GM12892 (cell line): ENCODE results near the gene EEF2.
A peak's percentile ranks its signal among the peaks of the same experiment; 100 is the strongest.

ENCODE experiments used
- DNase-seq: peaks from one replicate; pipeline ENCODE4 v3.0.0; 2011; ENCODE audit not compliant: insufficient read length
- FAIRE-seq: peaks from 2 replicates; lab custom pipeline; 2011; peaks lifted over from hg19 to GRCh38; lab: Jason Lieb, UNC
- POLR2A ChIP-seq: IDR thresholded peaks from 2 replicates; pipeline ENCODE4 v1.6.1; 2011; ENCODE audit warnings: low read depth, low read length, control low read depth
- POLR2AphosphoS5 ChIP-seq: IDR thresholded peaks from 2 replicates; pipeline ENCODE4 v1.6.1; 2011; ENCODE audit warnings: low read depth, low read length, control low read depth
- TAF1 ChIP-seq: IDR thresholded peaks from 2 replicates; pipeline ENCODE4 v1.6.1; 2011; ENCODE audit warnings: low read depth, mild to moderate bottlenecking, control low read depth, low read length, borderline replicate concordance

The EEF2 gene

DNA sequence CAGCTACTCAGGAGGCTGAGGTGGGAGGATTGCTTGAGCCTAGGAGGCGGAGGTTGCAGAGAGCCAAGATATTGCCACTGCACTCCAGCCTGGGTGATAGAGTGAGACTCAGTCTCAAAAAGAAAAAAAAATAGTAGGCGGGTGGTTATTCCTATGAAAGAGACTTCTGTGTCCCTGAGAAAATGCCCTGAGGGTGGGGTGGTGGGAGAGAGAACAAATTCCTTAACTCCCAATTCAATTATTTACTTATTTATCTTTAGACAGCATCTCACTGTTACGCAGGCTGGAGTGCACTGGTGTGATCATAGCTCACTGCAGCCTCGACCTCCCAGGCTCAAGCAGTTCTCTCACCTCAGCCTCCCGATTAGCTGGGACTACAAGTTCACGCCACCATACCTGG, 10.3 kb upstream of the EEF2 start:
- FAIRE-seq (no peak), DNase-seq (no peak)
- TF ChIP-seq POLR2AphosphoS5, result no peak

DNA sequence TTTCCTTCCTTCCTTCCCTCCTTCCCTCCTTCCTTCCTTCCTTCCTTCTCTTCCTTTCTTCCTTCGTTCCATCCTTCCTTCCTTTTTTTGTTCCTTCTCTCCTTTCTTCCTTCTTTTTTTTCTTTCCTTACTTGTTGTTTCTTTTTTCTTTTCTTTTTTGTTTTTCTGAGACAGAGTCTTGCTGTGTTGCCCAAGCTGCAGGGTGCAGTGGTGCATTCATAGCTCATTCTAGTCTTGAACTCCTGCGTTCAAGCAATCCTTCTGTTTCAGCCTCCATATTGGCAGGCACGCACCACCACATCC, 5.5 kb upstream of the EEF2 start:
- no peak for FAIRE-seq
- TF ChIP-seq POLR2AphosphoS5 (no peak), POLR2A (no peak), TAF1 (no peak)
- DNase-seq, result no peak

DNA sequence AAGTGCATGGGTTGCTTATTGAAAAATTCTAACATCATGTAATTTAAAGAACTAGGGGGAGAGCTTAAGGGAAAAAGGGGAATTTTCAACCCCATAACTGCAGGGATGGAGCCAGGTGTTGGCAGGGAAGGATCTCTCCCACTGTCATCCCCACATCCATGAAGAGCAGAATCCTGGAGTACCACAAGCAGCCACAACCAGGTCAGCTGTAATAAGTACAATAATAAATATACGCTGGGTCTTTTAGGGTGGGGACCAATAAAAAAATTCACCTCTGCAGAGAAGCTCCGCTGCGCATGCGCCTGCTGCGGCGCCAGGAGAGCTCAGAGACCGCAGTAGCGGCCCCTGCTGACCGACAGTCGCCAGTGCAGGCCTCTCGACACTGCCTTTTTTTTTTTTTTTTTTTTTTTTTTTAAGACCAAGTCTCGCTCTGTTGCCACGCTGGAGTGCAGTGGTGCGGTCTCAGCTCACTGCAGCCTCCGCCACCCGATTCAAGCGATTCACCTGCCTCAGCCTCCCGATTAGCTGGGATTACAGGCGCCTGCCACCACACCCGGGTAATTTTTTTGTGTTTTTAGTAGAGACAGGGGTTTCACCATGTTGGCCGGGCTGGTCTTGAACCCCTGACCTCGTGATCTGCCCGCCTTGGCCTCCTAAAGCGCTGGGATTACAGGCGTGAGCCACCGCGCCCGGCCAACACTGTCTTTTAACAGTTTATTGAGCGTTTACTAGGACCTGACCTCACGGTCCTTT, 2.5 kb upstream of the EEF2 start:
- TF ChIP-seq POLR2A (no peak), TAF1 (no peak), POLR2AphosphoS5 (no peak)
- FAIRE-seq (no peak), DNase-seq (peak; percentile 68)

DNA sequence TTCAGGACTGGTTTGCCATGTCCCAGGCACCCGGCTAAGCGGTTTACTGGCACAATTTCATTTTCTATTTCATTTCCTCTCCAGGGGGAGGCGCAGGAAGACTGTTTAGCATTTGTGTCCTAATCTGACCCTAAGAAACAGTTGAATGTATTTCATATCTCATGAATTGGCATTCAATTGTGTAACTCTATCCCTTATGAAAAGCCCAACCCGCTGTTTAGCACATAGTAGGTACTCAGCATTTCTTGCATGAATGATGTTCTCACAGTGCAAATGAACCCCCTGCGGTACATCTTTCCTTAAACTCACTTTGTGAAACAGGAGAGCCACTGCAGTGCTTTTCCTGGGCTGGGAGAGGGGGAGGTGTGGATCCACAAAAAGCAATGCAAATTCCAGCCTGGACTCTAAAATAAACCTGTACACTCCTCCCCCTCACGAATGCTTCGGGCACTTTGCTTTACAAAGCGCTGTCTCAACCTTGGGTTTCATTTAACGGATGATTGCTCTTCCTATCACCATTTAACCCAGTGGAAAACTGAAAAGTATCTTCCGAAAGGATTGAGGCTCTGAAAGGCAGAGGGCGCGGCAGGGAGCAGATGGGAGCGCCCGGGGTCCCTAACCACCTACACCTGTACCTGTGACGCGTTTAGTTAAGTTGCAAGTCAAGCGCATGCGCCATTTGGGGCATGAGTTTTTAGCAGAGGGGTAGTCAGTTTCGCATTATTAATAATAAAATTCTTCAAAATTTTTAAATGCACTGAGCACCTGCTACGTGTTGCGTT, 1.2 kb upstream of the EEF2 start:
- TF ChIP-seq POLR2AphosphoS5, result no peak
- no peak for TF ChIP-seq POLR2A
- TF ChIP-seq TAF1, result 0 out of 2 replicates have a peak, but pooled peaks have one; percentile 8
- peak; percentile 66 for FAIRE-seq
- peak; percentile 31 for DNase-seq

DNA sequence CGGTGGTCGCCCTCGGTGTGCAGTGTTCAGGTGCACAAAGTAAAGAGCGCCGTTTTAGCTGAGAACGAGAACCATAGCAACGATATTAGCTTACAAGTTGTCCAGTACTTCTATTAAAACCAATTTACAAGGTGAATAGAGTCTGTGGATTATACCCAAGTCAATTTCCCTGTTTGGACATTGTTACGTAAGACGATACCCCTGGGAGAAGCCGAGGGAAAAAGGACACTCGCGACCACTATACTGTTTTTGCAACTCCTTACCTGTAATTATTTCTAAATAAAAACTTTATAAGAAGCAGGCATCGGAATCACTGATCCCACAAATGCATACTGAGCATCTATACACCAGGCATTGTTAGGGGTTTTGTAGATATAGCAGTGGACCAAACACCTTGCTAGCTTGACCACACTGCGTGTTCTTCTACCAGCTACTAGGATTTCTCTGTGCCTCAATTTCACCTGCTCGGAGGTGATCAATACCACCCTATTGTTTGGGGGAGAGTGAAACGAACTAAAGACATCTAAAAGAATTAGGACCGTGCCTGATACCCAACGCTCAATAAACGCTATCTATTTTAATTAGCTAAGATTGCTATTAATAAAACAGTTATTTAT, 488 bp upstream of the EEF2 start:
- DNase-seq (no peak), FAIRE-seq (no peak)
- TF ChIP-seq POLR2A (no peak), POLR2AphosphoS5 (no peak), TAF1 (no peak)

DNA sequence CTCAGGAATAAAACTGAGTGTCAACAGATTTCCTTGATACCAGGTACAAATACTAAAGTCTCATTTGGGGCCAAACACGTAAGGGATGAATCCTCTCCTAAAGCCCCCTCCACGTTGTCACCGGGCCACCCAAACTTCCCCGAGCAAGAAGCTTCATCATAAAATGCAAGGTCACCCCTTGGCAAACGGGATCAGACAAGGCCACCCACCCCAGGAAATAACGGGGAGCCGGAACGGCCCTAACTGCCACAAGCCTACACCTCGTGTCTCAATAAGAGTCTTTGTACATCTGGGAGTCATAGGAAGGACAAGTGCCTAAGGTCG, 717 bp downstream of the EEF2 start:
- FAIRE-seq (no peak), DNase-seq (peak; percentile 9)
- TF ChIP-seq TAF1, result no peak
- no peak for TF ChIP-seq POLR2AphosphoS5
- no peak for TF ChIP-seq POLR2A

DNA sequence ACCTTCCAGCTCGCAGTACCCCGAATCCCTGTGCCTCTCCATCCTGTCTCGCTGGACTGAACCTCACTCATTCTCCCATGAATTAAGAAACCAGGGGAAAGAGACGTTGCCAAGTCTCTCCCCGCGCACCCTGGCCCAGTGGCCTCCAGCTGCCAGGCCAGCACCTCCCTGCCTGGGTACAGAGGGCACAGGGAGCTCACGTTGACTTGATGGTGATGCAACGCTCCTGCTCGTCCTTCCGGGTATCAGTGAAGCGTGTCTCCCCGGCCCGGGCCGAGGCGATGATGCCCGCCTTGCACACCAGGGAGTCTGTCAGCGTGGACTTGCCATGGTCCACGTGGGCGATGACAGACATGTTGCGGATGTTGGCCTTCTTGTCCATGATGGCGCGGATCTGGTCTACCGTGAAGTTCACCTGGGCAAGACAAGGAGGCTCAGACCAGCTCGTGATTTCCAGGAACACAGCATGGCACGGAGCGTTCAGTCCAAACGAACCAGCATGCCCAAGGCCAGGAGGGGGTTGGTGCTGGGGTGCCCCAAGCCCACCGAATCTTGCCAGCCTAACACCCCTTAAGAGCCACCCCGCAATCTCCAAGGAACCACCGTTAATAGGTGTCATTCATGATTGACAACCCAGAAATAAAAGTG, 1.2 kb downstream of the EEF2 start:
- TF ChIP-seq TAF1 (no peak), POLR2A (peak; percentile 65; the same call in 1 of the 2 replicates), POLR2AphosphoS5 (peak; percentile 62)
- FAIRE-seq (no peak), DNase-seq (peak; percentile 60)

DNA sequence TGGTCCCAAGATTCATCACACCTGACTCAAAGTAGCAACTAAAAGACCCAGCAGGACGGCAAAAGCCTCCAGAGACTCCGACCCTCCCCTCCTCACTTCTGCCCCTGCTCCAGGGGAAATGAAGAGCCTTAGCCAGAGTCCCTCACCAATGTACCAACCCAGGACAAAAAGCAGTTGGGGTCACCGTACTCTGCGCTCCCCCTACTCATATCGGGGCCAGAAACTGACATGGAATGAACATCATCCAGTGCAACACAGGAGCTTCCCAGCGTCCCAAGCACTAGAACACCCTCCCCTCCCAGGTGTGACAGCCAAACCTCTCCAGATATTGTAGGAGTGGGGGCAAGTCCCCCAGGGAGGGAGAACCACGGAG, 1.7 kb downstream of the EEF2 start:
- FAIRE-seq, result no peak
- DNase-seq, result no peak
- no peak for TF ChIP-seq TAF1
- TF ChIP-seq POLR2A, result no peak
- TF ChIP-seq POLR2AphosphoS5, result no peak

DNA sequence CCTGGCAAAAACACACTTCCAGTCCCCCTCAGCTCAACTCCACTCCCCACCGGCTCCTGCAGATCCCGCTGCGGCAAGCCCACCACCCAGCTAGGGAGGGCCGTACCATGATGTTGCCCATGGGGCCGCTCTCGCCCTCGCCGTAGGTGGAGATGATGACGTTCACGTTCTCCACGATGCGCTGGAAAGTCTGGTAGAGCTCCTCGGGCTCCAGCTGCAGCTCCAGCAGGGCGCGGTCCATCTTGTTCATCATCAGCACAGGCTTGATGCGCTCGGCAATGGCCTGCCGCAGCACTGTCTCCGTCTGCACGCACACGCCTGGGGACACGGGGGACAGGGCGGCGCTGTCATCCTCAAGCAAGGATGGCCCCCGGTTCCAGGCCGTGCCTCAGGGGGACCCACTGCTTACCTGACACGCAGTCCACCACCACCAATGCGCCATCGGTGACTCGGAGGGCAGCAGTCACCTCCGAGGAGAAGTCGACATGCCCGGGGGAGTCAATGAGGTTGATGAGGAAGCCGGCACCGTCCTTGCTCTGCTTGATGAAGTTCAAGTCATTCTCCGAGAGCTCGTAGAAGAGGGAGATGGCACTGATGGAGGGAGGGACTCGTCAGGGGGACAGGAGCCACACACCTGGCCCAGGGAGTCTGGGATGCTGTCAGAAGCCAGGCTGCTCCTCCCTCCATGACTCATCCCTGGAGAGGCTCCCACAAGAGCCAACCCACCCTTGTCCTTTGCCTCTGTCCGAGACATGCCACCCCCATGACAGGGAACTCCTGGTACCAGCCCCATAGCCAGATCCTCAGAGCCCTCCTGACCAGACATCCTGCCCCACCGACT, 2.3 kb downstream of the EEF2 start:
- TF ChIP-seq POLR2A (no peak; the same call in 1 of the 2 replicates), POLR2AphosphoS5 (peak; percentile 23; the same call in 1 of the 2 replicates)
- DNase-seq (peak; percentile 17), FAIRE-seq (no peak)

DNA sequence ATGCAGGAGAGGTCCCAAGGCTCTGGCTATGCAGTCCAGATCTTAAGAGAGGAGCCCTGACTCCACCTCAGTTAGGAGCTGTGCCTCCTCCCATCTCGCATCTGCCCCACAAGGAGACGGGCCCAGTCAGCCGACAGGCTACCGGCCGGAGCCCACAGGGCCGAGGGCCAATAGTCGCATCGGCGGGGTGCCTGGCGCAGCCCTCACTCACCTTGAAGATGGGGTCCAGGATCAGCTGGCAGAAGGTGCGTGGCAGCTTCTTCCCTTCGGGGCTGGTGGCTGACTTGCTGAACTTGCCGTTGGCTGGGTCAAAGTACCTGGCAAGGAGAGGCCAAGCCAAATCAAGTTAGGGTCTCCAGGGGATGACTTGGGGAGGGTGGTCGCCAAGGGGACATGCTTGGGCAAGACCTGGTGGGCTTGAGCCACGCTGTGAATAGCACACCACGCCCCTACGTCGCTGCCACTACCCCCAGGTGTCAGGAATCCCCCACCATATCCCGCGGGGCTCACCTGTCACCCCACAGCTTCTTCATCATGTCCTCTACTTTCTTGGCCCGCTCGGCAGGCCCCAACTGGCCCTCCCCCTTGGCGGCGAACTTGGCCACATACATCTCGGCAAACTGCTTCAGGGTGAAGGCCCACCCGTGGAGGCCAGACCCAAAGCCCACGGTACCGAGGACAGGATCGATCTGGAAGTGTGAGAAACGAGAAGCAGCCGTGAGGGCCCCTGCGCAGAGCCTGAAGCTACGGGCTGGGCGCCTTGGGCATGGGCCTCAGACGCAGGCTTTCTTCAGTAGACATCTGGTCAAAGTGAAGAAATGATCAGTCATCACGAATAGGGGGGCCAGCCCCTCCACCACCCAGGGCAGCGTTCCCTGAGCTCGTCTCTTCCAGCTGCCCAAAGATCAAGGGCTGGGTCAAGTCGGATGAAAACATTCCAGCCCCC, 3.3 kb downstream of the EEF2 start:
- no peak for DNase-seq
- no peak for FAIRE-seq
- TF ChIP-seq POLR2AphosphoS5 (peak; percentile 59), TAF1 (no peak)
